ENCODE data around the gene LRIG1. TPM values are rescaled to one million over a fixed set of nuclear protein-coding genes. Genes with fewer than 3 reads are reported as not detected.

LRIG1 gene
- total and polyA plus RNA-seq, 7 experiments from 2014 or later: 14.5 to 46.3 (median 34.4) TPM

- no peaks in the 10 kb centered on the region for H3K9me3 Mint-ChIP-seq
- H3K4me1 Mint-ChIP-seq: peaks cover 0 to 22% (median 0%) of the 10 kb centered on the region in 7 donors
- DNase-seq (no peak), ATAC-seq (no peak)
- H3K36me3 Mint-ChIP-seq: peaks cover 4 to 16% (median 7%) of the 10 kb centered on the region in 5 donors
- H3K4me3 ChIP-seq (ENCODE audit: low read length): no peak overlapping the region
- peaks cover 0 to 58% (median 6%) of the 10 kb centered on the region in 3 experiments for H3K36me3 ChIP-seq (ENCODE audit: control insufficient read depth in 2 of 3, insufficient read depth in 3 of 3, low read length in 3 of 3)
- H3K27me3 Mint-ChIP-seq: no peaks in the 10 kb centered on the region
- no peak overlapping the region for H3K27ac ChIP-seq (ENCODE audit: low read depth, low read length)
- H3K27ac Mint-ChIP-seq: no peak overlapping the region
- ChIA-PET CTCF (interaction anchor here (0.6 kb wide), 1 partner anchor 405 kb away, joined by 3 read pairs; no protein-coding TSS in a partner anchor), POLR2A (no interaction called here)
- H3K27me3 ChIP-seq (ENCODE audit: control insufficient read depth in 2 of 2, insufficient read depth in 2 of 2, low read length in 2 of 2): no peaks in the 10 kb centered on the region
- H3K4me1 ChIP-seq (ENCODE audit: control insufficient read depth in 2 of 2, insufficient read depth in 2 of 2, low read length in 2 of 2): no peaks in the 10 kb centered on the region
- no peak overlapping the region for H3K4me3 Mint-ChIP-seq
- intact Hi-C loops (cut with micrococcal nuclease): no loop called here
- H3K9me3 ChIP-seq (ENCODE audit: control insufficient read depth in 2 of 3, low read length in 3 of 3): no peaks in the 10 kb centered on the region
Measured at GRCh38 chr3:66411474-66411873, 89.3 kb downstream of the LRIG1 start.

- no peaks in the 10 kb centered on the region for H3K9me3 Mint-ChIP-seq
- CTCF ChIA-PET: no interaction called here
- POLR2A ChIA-PET: interaction anchor here (0.7 kb wide), 1 partner anchor 32 kb away, joined by 3 read pairs; no protein-coding TSS in a partner anchor
Measured at GRCh38 chr3:66410976-66411375, 89.8 kb downstream of the LRIG1 start.

GRCh38 chr3:66409771-66410754, 90.8 kb downstream of the LRIG1 start:
- Mint-ChIP-seq H3K27me3 (no peaks in the 10 kb centered on the region), H3K36me3 (peaks cover 0 to 15% (median 5%) of the 10 kb centered on the region in 5 donors), H3K9me3 (no peaks in the 10 kb centered on the region), H3K4me3 (no peak overlapping the region), H3K4me1 (peaks cover 0 to 19% (median 0%) of the 10 kb centered on the region in 7 donors), H3K27ac (peak overlapping the region in 2 of 9 donors; percentile 12 to 18)
- no peak for DNase-seq
- H3K4me1 ChIP-seq (ENCODE audit: control insufficient read depth in 2 of 2, insufficient read depth in 2 of 2, low read length in 2 of 2): no peaks in the 10 kb centered on the region
- intact Hi-C loops (cut with micrococcal nuclease): loop anchor here in 1 of 2 donors (10.0 kb wide), 1 partner anchor 175 kb away; no protein-coding TSS in a partner anchor
- CTCF ChIA-PET: interaction anchor here (0.6 to 1.4 kb wide), 3 partner anchors 15 to 254 kb away, joined by 3 to 5 read pairs (median 4); no protein-coding TSS in a partner anchor
- peaks cover 0 to 72% (median 9%) of the 10 kb centered on the region in 3 experiments for H3K36me3 ChIP-seq (ENCODE audit: control insufficient read depth in 2 of 3, insufficient read depth in 3 of 3, low read length in 3 of 3)
- H3K27me3 ChIP-seq (ENCODE audit: control insufficient read depth in 2 of 2, insufficient read depth in 2 of 2, low read length in 2 of 2): no peaks in the 10 kb centered on the region
- no peak overlapping the region for H3K27ac ChIP-seq (ENCODE audit: low read depth, low read length)
- ATAC-seq: no peak
- H3K9me3 ChIP-seq (ENCODE audit: control insufficient read depth in 2 of 3, low read length in 3 of 3): no peaks in the 10 kb centered on the region
- POLR2A ChIA-PET: no interaction called here
- H3K4me3 ChIP-seq (ENCODE audit: low read length): no peak overlapping the region

More at GRCh38 chr3:66410976-66411375, 89.8 kb downstream of the LRIG1 start:
- ATAC-seq: no peak
- Histone ChIP-seq H3K9me3 (ENCODE audit: control insufficient read depth in 2 of 3, low read length in 3 of 3) (no peaks in the 10 kb centered on the region), H3K27me3 (ENCODE audit: control insufficient read depth in 2 of 2, insufficient read depth in 2 of 2, low read length in 2 of 2) (no peaks in the 10 kb centered on the region), H3K4me1 (ENCODE audit: control insufficient read depth in 2 of 2, insufficient read depth in 2 of 2, low read length in 2 of 2) (no peaks in the 10 kb centered on the region), H3K27ac (ENCODE audit: low read depth, low read length) (no peak overlapping the region), H3K36me3 (ENCODE audit: control insufficient read depth in 2 of 3, insufficient read depth in 3 of 3, low read length in 3 of 3) (peaks cover 0 to 63% (median 9%) of the 10 kb centered on the region in 3 experiments), H3K4me3 (ENCODE audit: low read length) (no peak overlapping the region)
- intact Hi-C loops (cut with micrococcal nuclease): no loop called here
- no peak for DNase-seq
- H3K27me3 Mint-ChIP-seq: no peaks in the 10 kb centered on the region
- no peak overlapping the region for H3K27ac Mint-ChIP-seq
- H3K36me3 Mint-ChIP-seq: peaks cover 0 to 16% (median 7%) of the 10 kb centered on the region in 5 donors
- no peak overlapping the region for H3K4me3 Mint-ChIP-seq
- H3K4me1 Mint-ChIP-seq: peaks cover 0 to 19% (median 0%) of the 10 kb centered on the region in 7 donors

GRCh38 chr3:66407611-66408218, 93.1 kb downstream of the LRIG1 start:
- Histone ChIP-seq H3K36me3 (ENCODE audit: control insufficient read depth in 2 of 3, insufficient read depth in 3 of 3, low read length in 3 of 3) (peaks cover 0 to 77% (median 9%) of the 10 kb centered on the region in 3 experiments), H3K27me3 (ENCODE audit: control insufficient read depth in 2 of 2, insufficient read depth in 2 of 2, low read length in 2 of 2) (no peaks in the 10 kb centered on the region), H3K4me3 (ENCODE audit: low read length) (no peak overlapping the region), H3K4me1 (ENCODE audit: control insufficient read depth in 2 of 2, insufficient read depth in 2 of 2, low read length in 2 of 2) (no peaks in the 10 kb centered on the region), H3K27ac (ENCODE audit: low read depth, low read length) (no peak overlapping the region), H3K9me3 (ENCODE audit: control insufficient read depth in 2 of 3, low read length in 3 of 3) (no peaks in the 10 kb centered on the region)
- DNase-seq (peak; percentile 45 to 79 (median 65)), ATAC-seq (peak; percentile 89)
- POLR2A ChIA-PET: interaction anchor here (0.8 kb wide), 1 partner anchor 89 kb away, joined by 3 read pairs; no protein-coding TSS in a partner anchor
- Mint-ChIP-seq H3K27me3 (no peaks in the 10 kb centered on the region), H3K9me3 (no peaks in the 10 kb centered on the region), H3K4me1 (peaks cover 0 to 10% (median 0%) of the 10 kb centered on the region in 7 donors), H3K36me3 (peaks cover 0 to 23% (median 4%) of the 10 kb centered on the region in 5 donors), H3K4me3 (no peak overlapping the region), H3K27ac (no peak overlapping the region)
- intact Hi-C loops (cut with micrococcal nuclease): loop anchor here (1.0 to 10.0 kb wide), 6 partner anchors 94 to 409 kb away; partner anchors contain the start of gene LRIG1 (in 2 of the 2)
- CTCF ChIA-PET: interaction anchor here (0.6 to 4.9 kb wide), 25 partner anchors 8 to 1651 kb away, joined by 3 to 39 read pairs (median 4); no protein-coding TSS in a partner anchor

GRCh38 chr3:66406831-66407610, 93.8 kb downstream of the LRIG1 start:
- peaks cover 0 to 20% (median 4%) of the 10 kb centered on the region in 5 donors for H3K36me3 Mint-ChIP-seq
- intact Hi-C loops (cut with micrococcal nuclease): loop anchor here (1.0 to 10.0 kb wide), 6 partner anchors 94 to 409 kb away; partner anchors contain the start of gene LRIG1 (in 2 of the 2)
- H3K9me3 Mint-ChIP-seq: no peaks in the 10 kb centered on the region
- Histone ChIP-seq H3K9me3 (ENCODE audit: control insufficient read depth in 2 of 3, low read length in 3 of 3) (no peaks in the 10 kb centered on the region), H3K4me3 (ENCODE audit: low read length) (no peak overlapping the region), H3K36me3 (ENCODE audit: control insufficient read depth in 2 of 3, insufficient read depth in 3 of 3, low read length in 3 of 3) (peaks cover 0 to 70% (median 9%) of the 10 kb centered on the region in 3 experiments), H3K27me3 (ENCODE audit: control insufficient read depth in 2 of 2, insufficient read depth in 2 of 2, low read length in 2 of 2) (no peaks in the 10 kb centered on the region), H3K27ac (ENCODE audit: low read depth, low read length) (no peak overlapping the region), H3K4me1 (ENCODE audit: control insufficient read depth in 2 of 2, insufficient read depth in 2 of 2, low read length in 2 of 2) (no peaks in the 10 kb centered on the region)
- peaks cover 0 to 5% (median 0%) of the 10 kb centered on the region in 7 donors for H3K4me1 Mint-ChIP-seq
- POLR2A ChIA-PET: no interaction called here
- CTCF ChIA-PET: interaction anchor here (0.5 to 4.9 kb wide), 19 partner anchors 10 to 1651 kb away, joined by 3 to 39 read pairs (median 4); no protein-coding TSS in a partner anchor
- ATAC-seq (no peak), DNase-seq (no peak)
- H3K27me3 Mint-ChIP-seq: no peaks in the 10 kb centered on the region
- no peak overlapping the region for H3K27ac Mint-ChIP-seq
- H3K4me3 Mint-ChIP-seq: no peak overlapping the region
